HCT116 (cell line): ENCODE data around the gene CACNA1C.

Experiments
- CEBPB ChIP-seq: IDR thresholded peaks from 2 replicates; pipeline ENCODE4 v1.6.1; 2012; ENCODE audit warnings: low read depth
- EGR1 ChIP-seq: IDR thresholded peaks from 2 replicates; pipeline ENCODE4 v1.6.1; 2012; ENCODE audit warnings: low read depth
- EZH2 ChIP-seq: fragments of 200-600 bp; sonication (generic); IDR thresholded peaks from 2 replicates; pipeline ENCODE4 v1.6.1; 2017; ENCODE audit warnings: antibody characterized with exemption, mixed run types
- EZH2phosphoT487 ChIP-seq: fragments of 200-600 bp; IDR thresholded peaks from 2 replicates; pipeline ENCODE4 v1.6.1; 2018; ENCODE audit warnings: antibody characterized with exemption, borderline replicate concordance
- POLR2A ChIP-seq: IDR thresholded peaks from 2 replicates; pipeline ENCODE4 v1.7.0; 2011; ENCODE audit warnings: borderline replicate concordance; ENCODE audit not compliant: insufficient read depth, insufficient read length; ENCODE audit errors: extremely low read depth
- POLR2AphosphoS5 ChIP-seq: IDR thresholded peaks from 2 replicates; pipeline ENCODE4 v1.6.1; 2011; ENCODE audit warnings: mild to moderate bottlenecking, low read depth, low read length, moderate library complexity
- SP1 ChIP-seq: IDR thresholded peaks from 2 replicates; pipeline ENCODE4 v1.6.1; 2012; ENCODE audit warnings: low read depth
- SRF ChIP-seq: IDR thresholded peaks from 2 replicates; pipeline ENCODE4 v1.6.1; 2012; ENCODE audit warnings: low read depth
- YY1 ChIP-seq: IDR thresholded peaks from 2 replicates; pipeline ENCODE4 v1.6.1; 2011; ENCODE audit warnings: low read length, low read depth, moderate library complexity, mild to moderate bottlenecking; ENCODE audit not compliant: insufficient replicate concordance; ENCODE audit errors: extremely low read depth
- TF ChIP-seq, protein P1 (sequence below), 3 experiments: fragments of 200-600 bp in 1 of 3; sonication (generic) in 1 of 3; IDR thresholded peaks in 2 of 3; conservative IDR thresholded peaks in 1 of 3; 2 replicates each; pipeline ENCODE4 v1.5.1; 2012 to 2017; ENCODE audit warnings: low read depth in 2 of 3, low read length in 2 of 3, antibody characterized with exemption in 1 of 3, borderline replicate concordance in 1 of 3, control low read depth in 1 of 3, mild to moderate bottlenecking in 1 of 3, mixed read lengths in 1 of 3, mixed run types in 1 of 3, moderate library complexity in 1 of 3; ENCODE audit not compliant: insufficient read depth in 1 of 3
- TF ChIP-seq, protein P2 (sequence below): IDR thresholded peaks from 2 replicates; pipeline ENCODE4 v1.6.1; 2012; ENCODE audit warnings: low read depth
- TF ChIP-seq, protein P3 (sequence below): IDR thresholded peaks from 2 replicates; pipeline ENCODE4 v1.6.1; 2012

DNA sequence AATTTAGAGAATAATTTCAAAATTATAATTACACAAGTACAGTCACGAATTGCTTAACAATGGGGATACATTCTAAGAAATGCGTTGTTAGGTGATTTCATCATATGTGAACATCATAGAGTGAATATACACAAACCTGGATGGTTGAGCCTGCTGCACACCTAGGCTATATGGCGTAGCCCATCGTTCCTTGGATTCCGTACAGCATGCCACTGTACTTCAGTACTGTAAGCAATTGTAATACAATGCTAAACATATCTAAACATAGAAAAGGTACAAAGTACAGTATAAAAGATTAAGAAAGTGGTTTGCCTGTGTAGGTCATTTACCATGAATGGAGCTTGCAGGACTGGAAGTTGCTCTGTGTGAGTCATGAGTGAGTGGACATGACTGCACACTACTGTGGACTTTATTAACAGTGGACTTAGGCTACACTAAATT, 286.2 kb downstream of the CACNA1C start:
- TF ChIP-seq EZH2phosphoT487: no peak
- TF ChIP-seq, protein P1, sequence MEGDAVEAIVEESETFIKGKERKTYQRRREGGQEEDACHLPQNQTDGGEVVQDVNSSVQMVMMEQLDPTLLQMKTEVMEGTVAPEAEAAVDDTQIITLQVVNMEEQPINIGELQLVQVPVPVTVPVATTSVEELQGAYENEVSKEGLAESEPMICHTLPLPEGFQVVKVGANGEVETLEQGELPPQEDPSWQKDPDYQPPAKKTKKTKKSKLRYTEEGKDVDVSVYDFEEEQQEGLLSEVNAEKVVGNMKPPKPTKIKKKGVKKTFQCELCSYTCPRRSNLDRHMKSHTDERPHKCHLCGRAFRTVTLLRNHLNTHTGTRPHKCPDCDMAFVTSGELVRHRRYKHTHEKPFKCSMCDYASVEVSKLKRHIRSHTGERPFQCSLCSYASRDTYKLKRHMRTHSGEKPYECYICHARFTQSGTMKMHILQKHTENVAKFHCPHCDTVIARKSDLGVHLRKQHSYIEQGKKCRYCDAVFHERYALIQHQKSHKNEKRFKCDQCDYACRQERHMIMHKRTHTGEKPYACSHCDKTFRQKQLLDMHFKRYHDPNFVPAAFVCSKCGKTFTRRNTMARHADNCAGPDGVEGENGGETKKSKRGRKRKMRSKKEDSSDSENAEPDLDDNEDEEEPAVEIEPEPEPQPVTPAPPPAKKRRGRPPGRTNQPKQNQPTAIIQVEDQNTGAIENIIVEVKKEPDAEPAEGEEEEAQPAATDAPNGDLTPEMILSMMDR (IDR thresholded peaks at IDR 0.05 in 2 of 3, conservative IDR thresholded peaks at IDR 0.05 in 1 of 3; ENCODE audit: borderline replicate concordance in 1 of 3, insufficient read depth in 1 of 3, low read depth in 2 of 3, low read length in 2 of 3): no peak
- TF ChIP-seq EGR1: no peak
- TF ChIP-seq POLR2A: no peak
- TF ChIP-seq, protein P2, sequence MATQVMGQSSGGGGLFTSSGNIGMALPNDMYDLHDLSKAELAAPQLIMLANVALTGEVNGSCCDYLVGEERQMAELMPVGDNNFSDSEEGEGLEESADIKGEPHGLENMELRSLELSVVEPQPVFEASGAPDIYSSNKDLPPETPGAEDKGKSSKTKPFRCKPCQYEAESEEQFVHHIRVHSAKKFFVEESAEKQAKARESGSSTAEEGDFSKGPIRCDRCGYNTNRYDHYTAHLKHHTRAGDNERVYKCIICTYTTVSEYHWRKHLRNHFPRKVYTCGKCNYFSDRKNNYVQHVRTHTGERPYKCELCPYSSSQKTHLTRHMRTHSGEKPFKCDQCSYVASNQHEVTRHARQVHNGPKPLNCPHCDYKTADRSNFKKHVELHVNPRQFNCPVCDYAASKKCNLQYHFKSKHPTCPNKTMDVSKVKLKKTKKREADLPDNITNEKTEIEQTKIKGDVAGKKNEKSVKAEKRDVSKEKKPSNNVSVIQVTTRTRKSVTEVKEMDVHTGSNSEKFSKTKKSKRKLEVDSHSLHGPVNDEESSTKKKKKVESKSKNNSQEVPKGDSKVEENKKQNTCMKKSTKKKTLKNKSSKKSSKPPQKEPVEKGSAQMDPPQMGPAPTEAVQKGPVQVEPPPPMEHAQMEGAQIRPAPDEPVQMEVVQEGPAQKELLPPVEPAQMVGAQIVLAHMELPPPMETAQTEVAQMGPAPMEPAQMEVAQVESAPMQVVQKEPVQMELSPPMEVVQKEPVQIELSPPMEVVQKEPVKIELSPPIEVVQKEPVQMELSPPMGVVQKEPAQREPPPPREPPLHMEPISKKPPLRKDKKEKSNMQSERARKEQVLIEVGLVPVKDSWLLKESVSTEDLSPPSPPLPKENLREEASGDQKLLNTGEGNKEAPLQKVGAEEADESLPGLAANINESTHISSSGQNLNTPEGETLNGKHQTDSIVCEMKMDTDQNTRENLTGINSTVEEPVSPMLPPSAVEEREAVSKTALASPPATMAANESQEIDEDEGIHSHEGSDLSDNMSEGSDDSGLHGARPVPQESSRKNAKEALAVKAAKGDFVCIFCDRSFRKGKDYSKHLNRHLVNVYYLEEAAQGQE: no peak
- no peak for TF ChIP-seq EZH2
- TF ChIP-seq SRF: 0 out of 2 replicates have a peak, but pooled peaks have one; percentile 26
- no peak for TF ChIP-seq YY1
- TF ChIP-seq POLR2AphosphoS5: no peak
- TF ChIP-seq, protein P3, sequence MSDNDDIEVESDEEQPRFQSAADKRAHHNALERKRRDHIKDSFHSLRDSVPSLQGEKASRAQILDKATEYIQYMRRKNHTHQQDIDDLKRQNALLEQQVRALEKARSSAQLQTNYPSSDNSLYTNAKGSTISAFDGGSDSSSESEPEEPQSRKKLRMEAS: no peak
- peak; percentile 50 for TF ChIP-seq CEBPB
- TF ChIP-seq SP1: peak; percentile 53
